K562 (cell line): ENCODE results near the gene PLEKHG5.

Experiments
- BCL6 ChIP-seq: fragments of 250-450 bp; sonication (Bioruptor Pico); IDR thresholded peaks from 2 replicates; pipeline ENCODE4 v1.4.0; 2020
- EP300 ChIP-seq: IDR thresholded peaks from 2 replicates; pipeline ENCODE4 v1.6.1; 2012; ENCODE audit warnings: low read length, improper control_type of control experiment
- GABPA ChIP-seq: fragments of 200-800 bp; sonication (Bioruptor generic); conservative IDR thresholded peaks from 2 replicates; pipeline ENCODE4 v1.6.1; 2016; ENCODE audit warnings: low read depth, missing genetic modification characterization, missing compliant biosample characterization
- HDAC3 ChIP-seq: fragments of 450-650 bp; IDR thresholded peaks from 2 replicates; pipeline ENCODE4 v1.6.1; 2018; ENCODE audit warnings: borderline replicate concordance, mild to moderate bottlenecking, moderate library complexity; ENCODE audit not compliant: partially characterized antibody
- PHB ChIP-seq: fragments of 250-450 bp; sonication (Bioruptor Pico); IDR thresholded peaks from 2 replicates; pipeline ENCODE4 v1.5.0; 2021
- YY1 ChIP-seq, 3 experiments: IDR thresholded peaks; 2 replicates each; pipeline ENCODE4 v1.6.1; 2011; ENCODE audit warnings: low read length in 2 of 3, mild to moderate bottlenecking in 2 of 3, moderate library complexity in 2 of 3, borderline replicate concordance in 1 of 3, control low read depth in 1 of 3, low read depth in 1 of 3; ENCODE audit not compliant: insufficient read depth in 3 of 3, insufficient replicate concordance in 2 of 3, control insufficient read depth in 1 of 3, insufficient read length in 1 of 3; ENCODE audit errors: extremely low read depth in 1 of 3
- ZNF121 ChIP-seq: sonication (generic); formaldehyde crosslinking; conservative IDR thresholded peaks from 2 replicates; pipeline ENCODE4 v1.8.0; 2022; ENCODE audit warnings: missing genetic modification reagents
- ZNF175 ChIP-seq: fragments of 200-800 bp; sonication (Bioruptor generic); IDR thresholded peaks from 2 replicates; pipeline ENCODE4 v1.6.1; 2016; ENCODE audit warnings: low read depth, mild to moderate bottlenecking, missing genetic modification characterization, missing compliant biosample characterization
- ZNF551 ChIP-seq: fragments of 250-450 bp; sonication (Bioruptor Pico); IDR thresholded peaks from 2 replicates; pipeline ENCODE4 v1.5.0; 2021; ENCODE audit warnings: mild to moderate bottlenecking, moderate library complexity
- ZNF696 ChIP-seq: fragments of 250-450 bp; sonication (Bioruptor Pico); conservative IDR thresholded peaks from 2 replicates; pipeline ENCODE4 v1.4.0; 2020; ENCODE audit warnings: mild to moderate bottlenecking, moderate library complexity
- ZNF79 ChIP-seq: fragments of 250-450 bp; sonication (Bioruptor Pico); IDR thresholded peaks from 2 replicates; pipeline ENCODE4 v1.4.0; 2020; ENCODE audit warnings: low read depth, mild to moderate bottlenecking, moderate library complexity
- TF ChIP-seq, protein P1 (sequence below): sonication (generic); formaldehyde crosslinking; IDR thresholded peaks from 2 replicates; pipeline ENCODE4 v1.8.1; 2023; ENCODE audit warnings: mild to moderate bottlenecking, missing genetic modification reagents

- TF ChIP-seq ZNF175 = no peak
- TF ChIP-seq, protein P1, sequence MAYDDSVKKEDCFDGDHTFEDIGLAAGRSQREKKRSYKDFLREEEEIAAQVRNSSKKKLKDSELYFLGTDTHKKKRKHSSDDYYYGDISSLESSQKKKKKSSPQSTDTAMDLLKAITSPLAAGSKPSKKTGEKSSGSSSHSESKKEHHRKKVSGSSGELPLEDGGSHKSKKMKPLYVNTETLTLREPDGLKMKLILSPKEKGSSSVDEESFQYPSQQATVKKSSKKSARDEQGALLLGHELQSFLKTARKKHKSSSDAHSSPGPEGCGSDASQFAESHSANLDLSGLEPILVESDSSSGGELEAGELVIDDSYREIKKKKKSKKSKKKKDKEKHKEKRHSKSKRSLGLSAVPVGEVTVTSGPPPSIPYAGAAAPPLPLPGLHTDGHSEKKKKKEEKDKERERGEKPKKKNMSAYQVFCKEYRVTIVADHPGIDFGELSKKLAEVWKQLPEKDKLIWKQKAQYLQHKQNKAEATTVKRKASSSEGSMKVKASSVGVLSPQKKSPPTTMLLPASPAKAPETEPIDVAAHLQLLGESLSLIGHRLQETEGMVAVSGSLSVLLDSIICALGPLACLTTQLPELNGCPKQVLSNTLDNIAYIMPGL (CRISPR knock-in tag) = no peak
- no peak for TF ChIP-seq BCL6 (CRISPR knock-in tag)
- no peak for TF ChIP-seq ZNF79
- TF ChIP-seq EP300 = no peak
- no peak for TF ChIP-seq YY1 (IDR thresholded peaks at IDR 0.05; ENCODE audit: borderline replicate concordance in 1 of 3, control insufficient read depth in 1 of 3, extremely low read depth in 1 of 3, insufficient read depth in 3 of 3, insufficient read length in 1 of 3, insufficient replicate concordance in 2 of 3, low read depth in 1 of 3, low read length in 2 of 3)
- no peak for TF ChIP-seq ZNF696 (CRISPR knock-in tag)
- TF ChIP-seq ZNF551 (CRISPR knock-in tag) = no peak
- no peak for TF ChIP-seq HDAC3
- TF ChIP-seq GABPA (tag) = no peak
- TF ChIP-seq ZNF121 (CRISPR knock-in tag) = no peak
- no peak for TF ChIP-seq PHB (CRISPR knock-in tag)
Observed at GRCh38 chr1:6494627-6495026, 3.2 kb upstream of the PLEKHG5 start.
